Liver (tissue), 9 donors: ENCODE results near the gene RNPEPL1. TPM values are rescaled to one million over a fixed set of nuclear protein-coding genes. Genes with fewer than 3 reads are reported as not detected.
"Not testable (repeated sequence)": the region's sequence is repeated elsewhere in the genome, so short reads cannot be mapped to it uniquely, and the experiment has no call there.

Experiments used
- DNase-seq: peaks from one replicate; pipeline ENCODE4 v3.0.0-alpha.2; 2017; ENCODE audit warnings: low spot score
- H3K27ac ChIP-seq, 2 donors: one replicate each; pipeline ENCODE4 v1.7.0; 2013; ENCODE audit warnings: inconsistent platforms in 2 of 2, low read length in 2 of 2, control low read depth in 1 of 2, low read depth in 1 of 2, mild to moderate bottlenecking in 1 of 2
- H3K27me3 ChIP-seq, 4 donors: one replicate each; pipeline versions ENCODE4 v1.6.1 to v1.7.0; 2013; ENCODE audit warnings: low read length in 3 of 4, inconsistent platforms in 1 of 4, mild to moderate bottlenecking in 1 of 4, moderate library complexity in 1 of 4; ENCODE audit not compliant: control insufficient read depth in 4 of 4, insufficient read depth in 4 of 4
- H3K36me3 ChIP-seq, 4 donors: one replicate each; pipeline versions ENCODE4 v1.6.1 to v1.7.0; 2013; ENCODE audit warnings: low read length in 3 of 4, mild to moderate bottlenecking in 3 of 4, low read depth in 1 of 4, moderate library complexity in 1 of 4; ENCODE audit not compliant: control insufficient read depth in 4 of 4, insufficient read depth in 3 of 4
- H3K4me1 ChIP-seq, 4 donors: one replicate each; pipeline versions ENCODE4 v1.6.1 to v1.7.0; 2013; ENCODE audit warnings: low read length in 3 of 4, mild to moderate bottlenecking in 3 of 4, moderate library complexity in 1 of 4; ENCODE audit not compliant: control insufficient read depth in 4 of 4, insufficient read depth in 4 of 4
- H3K4me3 ChIP-seq, 3 donors: one replicate each; pipeline versions ENCODE4 v1.6.1 to v1.7.0; 2013; ENCODE audit warnings: low read length in 3 of 3, control low read depth in 1 of 3, low read depth in 1 of 3, mild to moderate bottlenecking in 1 of 3
- H3K9ac ChIP-seq, 2 donors: one replicate each; pipeline ENCODE4 v1.7.0; 2013; ENCODE audit warnings: low read length in 2 of 2, mild to moderate bottlenecking in 2 of 2, moderate library complexity in 2 of 2, control low read depth in 1 of 2, low read depth in 1 of 2
- H3K9me3 ChIP-seq, 4 donors: one replicate each; pipeline versions ENCODE4 v1.6.1 to v1.7.0; 2013; ENCODE audit warnings: low read length in 3 of 4; ENCODE audit not compliant: control insufficient read depth in 4 of 4
- EGR1 ChIP-seq, 2 donors: IDR thresholded peaks; 2 replicates each; pipeline ENCODE4 v1.6.1; 2016 to 2018; ENCODE audit warnings: antibody characterized with exemption in 2 of 2, low read depth in 2 of 2
- HNF4A ChIP-seq, 2 donors: conservative IDR thresholded peaks; 2 replicates each; pipeline ENCODE4 v1.6.1; 2016; ENCODE audit warnings: antibody characterized with exemption in 2 of 2, mild to moderate bottlenecking in 2 of 2
- HNF4G ChIP-seq: IDR thresholded peaks from 2 replicates; pipeline ENCODE4 v1.6.1; 2016; ENCODE audit warnings: antibody characterized with exemption
- JUND ChIP-seq, 2 donors: IDR thresholded peaks; 2 replicates each; pipeline ENCODE4 v1.6.1; 2016; ENCODE audit warnings: antibody characterized with exemption in 2 of 2
- MAX ChIP-seq: IDR thresholded peaks from 2 replicates; pipeline ENCODE4 v1.6.1; 2016; ENCODE audit warnings: antibody characterized with exemption
- NR2F2 ChIP-seq: IDR thresholded peaks from 2 replicates; pipeline ENCODE4 v1.6.1; 2016; ENCODE audit warnings: antibody characterized with exemption
- RAD21 ChIP-seq, 2 donors: IDR thresholded peaks; 2 replicates each; pipeline ENCODE4 v1.6.1; 2016; ENCODE audit warnings: antibody characterized with exemption in 2 of 2, mild to moderate bottlenecking in 2 of 2
- RXRA ChIP-seq, 2 donors: IDR thresholded peaks; 2 replicates each; pipeline ENCODE4 v1.6.1; 2017 to 2018; ENCODE audit warnings: antibody characterized with exemption in 2 of 2, mild to moderate bottlenecking in 1 of 2
- SP1 ChIP-seq: IDR thresholded peaks from 2 replicates; pipeline ENCODE4 v1.6.1; 2018; ENCODE audit warnings: antibody characterized with exemption, mild to moderate bottlenecking
- YY1 ChIP-seq: IDR thresholded peaks from 2 replicates; pipeline ENCODE4 v1.6.1; 2016; ENCODE audit warnings: antibody characterized with exemption, mild to moderate bottlenecking
- WGBS: extraction: QIAGEN DNeasy Blood & Tissue Kit; methylation state at CpG from one replicate; pipeline ENCODE4 v1.1.7; 2013; 5-methylcytosine and 5-hydroxymethylcytosine counted together
- polyA plus RNA-seq, 2 donors: library from polyadenylated mRNA; stranded (reverse) in 1 of 2; unstranded in 1 of 2; fragments of 200-250 nt in 1 of 2; fragments of >200 nt in 1 of 2; fragmentation: Nextera tagmentation in 1 of 2; extraction: Ambion mirVana in 1 of 2; gene quantifications; one replicate each; pipeline versions ENCODE4 v1.2.1 to v1.2.3, GENCODE V29; 2013 to 2015
- total RNA-seq, 2 donors: library from RNA; depleted of rRNA; stranded (reverse); fragments of >200 nt; gene quantifications; one replicate each; pipeline ENCODE4 v1.2.3, GENCODE V29; 2014
- TF ChIP-seq, protein P1 (sequence below): IDR thresholded peaks from 2 replicates; pipeline ENCODE4 v1.6.1; 2016; ENCODE audit warnings: antibody characterized with exemption
- TF ChIP-seq, protein P2 (sequence below): IDR thresholded peaks from 2 replicates; pipeline ENCODE4 v1.6.1; 2016; ENCODE audit warnings: antibody characterized with exemption
- donor health status: healthy.
- donor health status: healthy.
- donor health status: healthy.
- donor health status: healthy.
- donor health status: healthy.

The RNPEPL1 gene
- total and polyA plus RNA-seq, 4 donors: 24.8 to 43.9 (median 29.4) TPM

DNA sequence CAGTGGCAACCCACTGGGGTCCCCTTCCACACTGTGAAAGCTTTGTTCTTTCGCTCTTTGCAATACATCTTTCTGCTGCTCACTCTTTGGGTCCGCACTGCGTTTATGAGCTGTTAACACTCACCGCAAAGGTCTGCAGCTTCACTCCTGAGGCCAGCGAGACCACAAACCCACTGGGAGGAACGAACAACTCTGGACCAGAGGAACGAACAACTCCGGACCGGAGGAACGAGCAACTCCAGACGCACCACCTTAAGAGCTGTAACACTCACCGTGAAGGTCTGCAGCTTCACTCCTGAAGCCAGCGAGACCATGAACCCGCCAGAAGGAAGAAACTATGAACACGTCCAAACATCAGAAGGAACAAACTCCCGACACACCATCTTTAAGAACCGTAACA lies 29.2 kb upstream of the RNPEPL1 start:
- not testable (repeated sequence) for DNase-seq, H3K27ac ChIP-seq, H3K27me3 ChIP-seq, H3K4me3 ChIP-seq, H3K9ac ChIP-seq, H3K9me3 ChIP-seq, H3K4me1 ChIP-seq
- 99% methylated on average over 17 of the region's 17 CpGs for WGBS
- H3K36me3 ChIP-seq: peaks cover 6 to 17% (median 10%) of the 10 kb centered on the region in 4 donors

DNA sequence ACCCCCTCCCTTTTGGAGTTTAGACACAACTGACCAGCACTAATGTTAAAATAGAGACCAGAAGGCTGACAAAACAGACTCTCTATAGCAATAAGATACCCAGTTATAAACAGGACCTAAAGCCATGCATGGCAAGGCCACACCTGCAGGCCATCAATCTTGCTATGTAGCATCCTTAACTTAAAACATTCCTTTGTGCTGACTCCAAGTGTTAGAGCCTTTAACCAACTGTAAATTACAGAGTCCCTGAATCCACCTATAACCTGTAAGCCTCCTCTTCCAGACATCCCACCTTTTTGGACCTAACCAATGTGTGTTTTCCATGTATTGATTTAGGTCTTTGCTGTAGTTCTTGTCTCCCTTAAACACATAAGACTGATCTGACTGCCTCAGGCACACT lies 28.4 kb upstream of the RNPEPL1 start:
- TF ChIP-seq, protein P1, sequence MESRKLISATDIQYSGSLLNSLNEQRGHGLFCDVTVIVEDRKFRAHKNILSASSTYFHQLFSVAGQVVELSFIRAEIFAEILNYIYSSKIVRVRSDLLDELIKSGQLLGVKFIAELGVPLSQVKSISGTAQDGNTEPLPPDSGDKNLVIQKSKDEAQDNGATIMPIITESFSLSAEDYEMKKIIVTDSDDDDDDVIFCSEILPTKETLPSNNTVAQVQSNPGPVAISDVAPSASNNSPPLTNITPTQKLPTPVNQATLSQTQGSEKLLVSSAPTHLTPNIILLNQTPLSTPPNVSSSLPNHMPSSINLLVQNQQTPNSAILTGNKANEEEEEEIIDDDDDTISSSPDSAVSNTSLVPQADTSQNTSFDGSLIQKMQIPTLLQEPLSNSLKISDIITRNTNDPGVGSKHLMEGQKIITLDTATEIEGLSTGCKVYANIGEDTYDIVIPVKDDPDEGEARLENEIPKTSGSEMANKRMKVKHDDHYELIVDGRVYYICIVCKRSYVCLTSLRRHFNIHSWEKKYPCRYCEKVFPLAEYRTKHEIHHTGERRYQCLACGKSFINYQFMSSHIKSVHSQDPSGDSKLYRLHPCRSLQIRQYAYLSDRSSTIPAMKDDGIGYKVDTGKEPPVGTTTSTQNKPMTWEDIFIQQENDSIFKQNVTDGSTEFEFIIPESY: no peak
- no peak for DNase-seq
- Histone ChIP-seq H3K9me3 (no peaks in the 10 kb centered on the region), H3K36me3 (peaks cover 6 to 12% (median 10%) of the 10 kb centered on the region in 4 donors), H3K27me3 (no peaks in the 10 kb centered on the region), H3K4me1 (no peaks in the 10 kb centered on the region), H3K9ac (no peak overlapping the region), H3K4me3 (no peak overlapping the region), H3K27ac (no peak overlapping the region)

DNA sequence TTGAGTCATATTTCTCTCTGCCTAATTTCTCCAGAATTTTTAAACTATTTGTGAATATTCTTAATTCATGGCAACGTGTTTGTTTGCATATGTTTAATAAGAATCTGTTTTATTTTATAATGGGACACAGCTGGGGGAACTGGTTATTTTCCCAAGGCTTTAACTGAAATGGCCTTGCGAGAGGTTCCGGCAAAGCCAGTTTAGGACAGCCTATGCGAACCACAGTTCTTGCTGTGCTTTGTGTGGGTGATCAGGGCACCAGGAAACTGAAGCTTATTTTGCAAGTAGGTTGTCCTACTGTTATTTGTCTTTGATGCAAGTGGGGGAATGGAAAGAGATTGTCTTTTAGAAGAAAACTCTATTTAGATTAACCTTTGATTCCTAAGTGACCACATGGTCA lies 17.0 kb upstream of the RNPEPL1 start:
- Histone ChIP-seq H3K9me3 (no peaks in the 10 kb centered on the region), H3K9ac (no peak overlapping the region), H3K27me3 (no peaks in the 10 kb centered on the region), H3K4me1 (no peaks in the 10 kb centered on the region), H3K4me3 (no peak overlapping the region), H3K27ac (no peak overlapping the region), H3K36me3 (peaks cover 0 to 5% (median 3%) of the 10 kb centered on the region in 4 donors)
- WGBS: 97% methylated on average over 4 of the region's 4 CpGs
- no peak for DNase-seq
- TF ChIP-seq YY1 (no peak), HNF4G (no peak), NR2F2 (no peak), RAD21 (IDR thresholded peaks at IDR 0.05) (no peak), RXRA (IDR thresholded peaks at IDR 0.05) (no peak)
- TF ChIP-seq, protein P1: no peak
- TF ChIP-seq, protein P2, sequence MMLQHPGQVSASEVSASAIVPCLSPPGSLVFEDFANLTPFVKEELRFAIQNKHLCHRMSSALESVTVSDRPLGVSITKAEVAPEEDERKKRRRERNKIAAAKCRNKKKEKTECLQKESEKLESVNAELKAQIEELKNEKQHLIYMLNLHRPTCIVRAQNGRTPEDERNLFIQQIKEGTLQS: no peak

GRCh38 chr2:240551811-240552210 lies 16.5 kb upstream of the RNPEPL1 start:
- Histone ChIP-seq H3K9me3 (no peaks in the 10 kb centered on the region), H3K36me3 (peaks cover 0 to 5% (median 3%) of the 10 kb centered on the region in 4 donors), H3K9ac (no peak overlapping the region), H3K4me1 (no peaks in the 10 kb centered on the region), H3K27ac (no peak overlapping the region), H3K4me3 (no peak overlapping the region), H3K27me3 (no peaks in the 10 kb centered on the region)
- TF ChIP-seq EGR1 (IDR thresholded peaks at IDR 0.05; ENCODE audit: low read depth in 2 of 2) (no peak), RAD21 (IDR thresholded peaks at IDR 0.05) (no peak), MAX (no peak), JUND (IDR thresholded peaks at IDR 0.05) (no peak), HNF4A (conservative IDR thresholded peaks at IDR 0.05) (no peak), SP1 (no peak)
- TF ChIP-seq, protein P2: no peak
- WGBS: 29% methylated on average over 1 of the region's 1 CpG
- DNase-seq: no peak
